Kidney epithelial cell (primary cell): ENCODE measurements around the gene PRAMEF12. TPM values are rescaled to one million over a fixed set of nuclear protein-coding genes. Genes with fewer than 3 reads are reported as not detected.
"Not testable (repeated sequence)": the region's sequence is repeated elsewhere in the genome, so short reads cannot be mapped to it uniquely, and the experiment has no call there.

ENCODE experiments used
- DNase-seq: peaks from one replicate; pipeline ENCODE4 v3.0.0-alpha.2; 2010; ENCODE audit warnings: low read depth
- H3K27me3 ChIP-seq: 2 replicates; pipeline ENCODE4 v1.6.0; 2011; ENCODE audit warnings: low read length; ENCODE audit not compliant: control insufficient read depth, insufficient read depth
- H3K36me3 ChIP-seq: 2 replicates; pipeline ENCODE4 v1.5.1; 2011; ENCODE audit warnings: low read length; ENCODE audit not compliant: control insufficient read depth, insufficient read depth
- H3K4me3 ChIP-seq: 2 replicates; pipeline ENCODE4 v1.5.1; 2011; ENCODE audit warnings: low read depth, mild to moderate bottlenecking, control low read depth, low read length
- total RNA-seq: library from RNA; depleted of rRNA; stranded (reverse); fragments of >200 nt; gene quantifications from 2 replicates; pipeline ENCODE4 v1.2.3, GENCODE V29; 2015
- TF ChIP-seq, protein P1 (sequence below): IDR thresholded peaks from 2 replicates; pipeline ENCODE4 v1.5.1; 2011; ENCODE audit warnings: mild to moderate bottlenecking, moderate library complexity, low read length, control low read depth, inconsistent platforms; ENCODE audit not compliant: insufficient read depth, poor library complexity, severe bottlenecking

The PRAMEF12 gene
- total RNA-seq, 1 donor from 2014 or later, result 0.21 TPM

DNA sequence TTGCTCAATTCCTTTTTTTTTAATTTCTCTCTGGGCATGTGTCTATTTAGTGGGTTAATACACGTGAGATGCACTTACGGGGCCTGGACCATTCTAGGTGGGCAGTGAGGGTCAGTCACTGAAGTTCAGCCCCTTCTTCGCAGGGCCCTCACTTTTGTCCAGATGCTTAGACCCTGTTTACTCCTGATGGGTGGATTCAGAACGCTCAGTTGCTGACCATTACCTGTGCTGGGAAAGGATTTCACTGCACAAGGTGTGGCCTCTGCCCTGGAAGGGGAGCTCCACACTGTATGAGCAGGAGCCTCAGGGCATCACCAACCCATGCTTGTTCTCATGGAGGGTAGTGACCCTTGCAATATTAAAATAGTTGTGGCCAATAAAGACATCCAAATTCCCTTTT is 4.5 kb downstream of the PRAMEF12 start:
- Histone ChIP-seq H3K36me3 (no peaks in the 10 kb centered on the region), H3K27me3 (no peaks in the 10 kb centered on the region), H3K4me3 (no peak overlapping the region)
- TF ChIP-seq, protein P1, sequence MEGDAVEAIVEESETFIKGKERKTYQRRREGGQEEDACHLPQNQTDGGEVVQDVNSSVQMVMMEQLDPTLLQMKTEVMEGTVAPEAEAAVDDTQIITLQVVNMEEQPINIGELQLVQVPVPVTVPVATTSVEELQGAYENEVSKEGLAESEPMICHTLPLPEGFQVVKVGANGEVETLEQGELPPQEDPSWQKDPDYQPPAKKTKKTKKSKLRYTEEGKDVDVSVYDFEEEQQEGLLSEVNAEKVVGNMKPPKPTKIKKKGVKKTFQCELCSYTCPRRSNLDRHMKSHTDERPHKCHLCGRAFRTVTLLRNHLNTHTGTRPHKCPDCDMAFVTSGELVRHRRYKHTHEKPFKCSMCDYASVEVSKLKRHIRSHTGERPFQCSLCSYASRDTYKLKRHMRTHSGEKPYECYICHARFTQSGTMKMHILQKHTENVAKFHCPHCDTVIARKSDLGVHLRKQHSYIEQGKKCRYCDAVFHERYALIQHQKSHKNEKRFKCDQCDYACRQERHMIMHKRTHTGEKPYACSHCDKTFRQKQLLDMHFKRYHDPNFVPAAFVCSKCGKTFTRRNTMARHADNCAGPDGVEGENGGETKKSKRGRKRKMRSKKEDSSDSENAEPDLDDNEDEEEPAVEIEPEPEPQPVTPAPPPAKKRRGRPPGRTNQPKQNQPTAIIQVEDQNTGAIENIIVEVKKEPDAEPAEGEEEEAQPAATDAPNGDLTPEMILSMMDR, result no peak
- no peak for DNase-seq

DNA sequence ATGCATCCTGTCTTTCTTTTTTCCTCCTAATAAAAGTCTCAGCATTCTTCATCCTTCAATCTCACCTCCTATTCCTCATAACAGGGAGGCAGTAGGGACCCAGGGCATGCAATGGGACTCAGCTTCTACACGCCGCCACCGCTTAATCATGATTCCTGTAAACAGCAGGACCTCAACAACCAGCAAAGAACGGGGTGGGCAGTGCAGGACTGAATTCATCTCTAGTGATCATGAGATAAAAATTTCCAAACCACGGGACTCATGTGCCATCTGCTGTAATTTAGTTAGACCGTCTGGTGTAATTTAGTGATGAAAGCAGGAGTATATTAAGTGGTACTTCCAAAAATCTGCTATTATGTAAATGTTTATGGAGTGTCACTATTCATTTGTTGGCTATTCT is 5.4 kb downstream of the PRAMEF12 start:
- no peak for DNase-seq
- Histone ChIP-seq H3K27me3 (no peaks in the 10 kb centered on the region), H3K36me3 (no peaks in the 10 kb centered on the region), H3K4me3 (no peak overlapping the region)
- TF ChIP-seq, protein P1, result no peak

DNA sequence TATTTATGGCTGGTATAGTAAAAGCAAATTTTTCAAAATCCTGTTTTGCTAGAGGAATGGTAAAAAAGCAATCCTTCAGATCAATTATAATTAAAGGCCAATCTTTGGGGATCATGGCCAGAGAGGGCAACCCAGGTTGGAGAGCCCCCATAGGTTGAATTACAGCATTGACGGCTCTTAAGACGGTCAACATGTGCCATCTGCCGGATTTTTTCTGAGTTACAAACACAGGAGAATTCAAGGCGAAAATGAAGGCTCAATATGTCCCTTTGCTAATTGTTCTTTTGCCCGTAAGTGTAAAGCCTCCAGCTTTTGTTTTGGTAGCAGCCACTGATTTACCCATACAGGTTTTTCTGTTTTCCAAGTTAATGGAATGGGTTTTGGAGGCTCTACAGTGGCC is 8.0 kb downstream of the PRAMEF12 start:
- DNase-seq, H3K27me3 ChIP-seq, H3K4me3 ChIP-seq, H3K36me3 ChIP-seq: not testable (repeated sequence)

DNA sequence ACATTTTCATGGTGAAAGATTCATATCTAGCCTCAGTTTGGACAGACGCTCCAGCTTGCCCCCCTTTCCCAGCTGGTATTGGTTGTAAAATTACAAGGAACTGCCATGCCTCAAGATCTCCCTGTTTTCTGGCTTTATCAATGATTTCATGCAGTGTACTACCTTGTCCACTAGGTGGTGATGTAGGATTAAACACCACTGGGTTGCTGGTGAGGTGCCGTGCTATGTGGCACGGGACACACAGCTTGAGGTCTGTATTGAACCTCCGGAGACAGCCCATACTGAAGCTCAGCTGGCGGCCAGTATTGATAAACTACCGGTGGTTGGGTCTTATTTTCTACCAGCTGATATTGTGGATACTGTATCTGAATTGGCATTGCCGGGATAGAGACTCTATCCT is 10.2 kb downstream of the PRAMEF12 start:
- not testable (repeated sequence) for DNase-seq, H3K27me3 ChIP-seq, H3K36me3 ChIP-seq

DNA sequence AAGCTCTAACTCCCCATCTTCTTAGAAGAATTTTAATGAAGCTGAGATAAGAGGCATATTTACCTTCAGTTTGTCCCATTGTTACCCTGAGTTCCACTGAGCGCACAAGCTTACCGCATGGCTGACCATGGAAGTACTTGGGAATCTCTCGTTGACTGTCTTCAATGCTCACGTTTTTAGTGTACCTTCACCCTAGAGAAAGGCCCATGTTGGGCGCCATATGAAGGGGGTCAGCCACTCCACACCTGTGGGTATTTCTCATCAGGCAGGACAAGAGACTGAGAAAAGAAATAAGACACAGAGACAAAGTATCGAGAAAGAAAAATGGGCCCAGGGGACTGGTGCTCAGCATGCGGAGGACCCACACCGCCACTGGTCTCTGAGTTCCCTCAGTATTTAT is 11.2 kb downstream of the PRAMEF12 start:
- H3K4me3 ChIP-seq, DNase-seq, H3K36me3 ChIP-seq, H3K27me3 ChIP-seq: not testable (repeated sequence)

More for the DNA sequence above, 10.2 kb downstream of the PRAMEF12 start:
- not testable (repeated sequence) for H3K4me3 ChIP-seq

DNA sequence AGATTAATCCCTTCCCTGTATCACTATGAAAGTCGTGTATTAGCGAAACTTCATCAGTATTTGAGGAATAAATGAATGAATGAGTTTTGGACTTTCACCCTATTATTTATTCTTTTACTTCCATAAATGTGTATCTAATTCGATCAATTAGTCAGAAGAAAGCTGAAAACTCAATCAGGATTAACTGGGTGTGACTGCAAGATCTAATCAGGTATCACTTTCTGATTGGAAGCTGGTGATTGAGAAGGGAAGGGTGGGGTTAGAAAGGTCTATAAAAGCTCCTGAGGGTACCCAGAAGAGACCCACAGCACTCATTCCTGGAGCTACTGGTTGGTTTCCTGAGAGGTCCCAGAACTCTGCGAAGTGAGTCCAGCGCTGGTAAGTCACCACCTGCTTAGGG is 17.6 kb downstream of the PRAMEF12 start, which contains the start of gene PRAMEF1:
Gene PRAMEF1 (plus strand): TSS at position 301 of the 400 bp plus-strand sequence. CDS start 1,831 bp downstream, outside the sequence.
- H3K27me3 ChIP-seq, H3K36me3 ChIP-seq, H3K4me3 ChIP-seq, DNase-seq: not testable (repeated sequence)

DNA sequence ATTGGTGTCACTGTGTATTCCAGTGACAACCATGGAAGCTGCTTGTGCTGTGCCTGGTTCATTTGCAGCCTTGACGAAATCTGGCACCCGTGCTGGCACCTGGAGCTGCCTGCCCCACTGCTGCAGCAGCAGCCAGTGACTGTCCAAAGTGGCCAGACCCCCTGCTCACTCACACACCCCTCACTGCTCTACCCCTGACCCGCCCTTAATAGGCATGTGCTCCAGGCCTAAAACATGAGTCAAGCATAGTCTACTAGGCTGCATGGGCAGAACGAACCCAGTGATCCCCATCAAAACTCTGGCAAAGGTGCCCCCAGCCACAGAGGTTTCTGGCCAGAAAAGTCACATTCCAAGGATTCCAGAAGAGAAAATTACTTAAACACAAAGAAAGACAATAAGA is 25.4 kb downstream of the PRAMEF12 start:
- TF ChIP-seq, protein P1, result no peak
- Histone ChIP-seq H3K36me3 (no peaks in the 10 kb centered on the region), H3K27me3 (no peaks in the 10 kb centered on the region), H3K4me3 (no peak overlapping the region)
- no peak for DNase-seq

DNA sequence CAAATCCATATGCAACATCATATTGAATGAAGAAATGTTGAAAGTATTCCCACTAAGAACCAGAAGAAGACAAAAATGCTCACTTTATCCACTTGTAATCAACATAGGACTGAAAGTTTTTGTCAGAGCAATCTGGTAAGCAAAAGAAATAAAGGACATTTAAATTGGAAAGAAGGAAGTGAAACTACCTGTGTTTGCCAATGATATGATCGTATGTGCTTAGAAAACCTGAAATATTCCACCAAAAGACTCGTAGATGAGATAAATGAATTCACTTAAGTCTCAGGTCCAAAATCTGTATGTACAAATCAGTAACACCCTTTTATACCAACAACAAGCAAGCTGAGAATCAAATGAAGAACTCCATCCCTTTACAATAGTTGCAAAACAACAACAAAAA is 26.2 kb downstream of the PRAMEF12 start:
- Histone ChIP-seq H3K36me3 (no peaks in the 10 kb centered on the region), H3K27me3 (no peaks in the 10 kb centered on the region), H3K4me3 (no peak overlapping the region)
- TF ChIP-seq, protein P1, result no peak
- no peak for DNase-seq
